H54 (cell line): Measurements from ENCODE around the gene OR2S2.
"Not testable (repeated sequence)": the region's sequence is repeated elsewhere in the genome, so short reads cannot be mapped to it uniquely, and the experiment has no call there.

Experiments
- DNase-seq: peaks from one replicate; pipeline ENCODE4 v3.0.0; 2011; ENCODE audit warnings: low spot score, mixed read lengths; ENCODE audit not compliant: insufficient read length
- FAIRE-seq: peaks from 3 replicates; lab custom pipeline; 2011; peaks lifted over from hg19 to GRCh38; lab: Jason Lieb, UNC
- POLR2A ChIP-seq: IDR thresholded peaks from 2 replicates; pipeline ENCODE4 v1.6.1; 2011; ENCODE audit warnings: low read depth, mild to moderate bottlenecking, low read length

OR2S2 gene, protein sequence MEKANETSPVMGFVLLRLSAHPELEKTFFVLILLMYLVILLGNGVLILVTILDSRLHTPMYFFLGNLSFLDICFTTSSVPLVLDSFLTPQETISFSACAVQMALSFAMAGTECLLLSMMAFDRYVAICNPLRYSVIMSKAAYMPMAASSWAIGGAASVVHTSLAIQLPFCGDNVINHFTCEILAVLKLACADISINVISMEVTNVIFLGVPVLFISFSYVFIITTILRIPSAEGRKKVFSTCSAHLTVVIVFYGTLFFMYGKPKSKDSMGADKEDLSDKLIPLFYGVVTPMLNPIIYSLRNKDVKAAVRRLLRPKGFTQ

GRCh38 chr9:35958104-35958837 is at the start of gene OR2S2:
TSS of gene OR2S2 (minus strand) at chr9:35958154. CDS start at chr9:35958098, 56 bp downstream.
- no peak for TF ChIP-seq POLR2A
- FAIRE-seq: no peak
- DNase-seq: no peak

DNA sequence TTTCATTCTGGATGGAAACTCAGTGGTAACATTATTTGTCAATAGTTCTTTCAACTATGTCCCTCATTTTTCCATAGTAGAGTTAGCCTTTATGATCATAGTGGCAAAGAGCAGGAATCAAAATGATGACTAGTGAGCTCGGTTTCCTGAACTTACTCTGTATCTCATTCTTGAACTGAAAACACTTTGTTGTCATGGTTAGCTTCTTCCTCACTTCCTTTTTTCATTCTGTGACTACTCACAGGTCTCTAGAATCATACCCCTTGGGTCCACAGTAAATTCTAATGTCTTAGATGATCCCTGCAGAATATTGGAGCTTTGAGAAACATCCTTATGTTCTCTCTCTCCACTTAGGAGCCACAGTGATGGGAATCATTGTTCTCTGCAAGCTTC is 49.4 kb upstream of the OR2S2 start:
- no peak for TF ChIP-seq POLR2A
- FAIRE-seq (no peak), DNase-seq (no peak)

DNA sequence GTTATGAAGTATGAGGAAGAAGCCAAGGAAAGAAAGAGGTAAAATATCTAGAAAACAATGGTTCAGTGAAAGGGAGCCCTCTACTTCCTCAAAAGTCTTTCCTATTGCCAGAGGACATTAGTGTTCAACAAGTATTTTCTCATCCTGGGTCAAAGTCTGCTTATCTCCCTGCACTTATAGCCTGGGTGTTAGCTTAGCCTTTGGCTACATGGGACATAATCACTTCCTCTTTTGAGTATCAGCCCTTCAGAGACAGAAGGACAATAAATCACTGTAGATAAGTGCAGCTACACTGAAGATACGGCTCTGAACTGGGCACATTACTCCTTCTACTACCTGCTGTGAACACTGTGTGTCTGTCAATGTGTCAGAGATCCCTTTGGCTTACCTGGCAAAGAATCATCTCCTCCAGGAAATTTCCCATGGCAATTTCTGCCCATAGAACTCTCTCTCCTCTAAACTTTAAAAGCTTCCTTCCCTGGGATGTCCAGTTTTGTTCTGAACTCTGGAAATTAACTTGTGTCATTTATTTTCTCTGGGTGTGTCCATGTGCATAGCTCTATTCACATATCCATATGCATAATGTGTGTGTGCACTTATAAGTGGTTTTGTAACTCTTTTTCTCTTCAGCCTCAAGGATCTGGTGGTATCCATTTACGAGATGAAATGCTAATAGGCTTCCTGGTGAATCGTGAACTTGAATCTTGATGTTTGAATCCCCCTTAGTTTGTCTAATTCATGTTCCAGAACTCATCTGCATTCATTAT is 48.8 kb upstream of the OR2S2 start:
- TF ChIP-seq POLR2A: no peak
- DNase-seq: no peak
- no peak for FAIRE-seq

- TF ChIP-seq POLR2A: no peak
- no peak for FAIRE-seq
- no peak for DNase-seq
Measured at GRCh38 chr9:36005891-36006290, 47.9 kb upstream of the OR2S2 start.

- no peak for TF ChIP-seq POLR2A
- FAIRE-seq (no peak), DNase-seq (no peak)
Measured at GRCh38 chr9:35998333-35998732, 40.4 kb upstream of the OR2S2 start.

GRCh38 chr9:35997016-35997415 is 39.1 kb upstream of the OR2S2 start:
- not testable (repeated sequence) for FAIRE-seq, DNase-seq

DNA sequence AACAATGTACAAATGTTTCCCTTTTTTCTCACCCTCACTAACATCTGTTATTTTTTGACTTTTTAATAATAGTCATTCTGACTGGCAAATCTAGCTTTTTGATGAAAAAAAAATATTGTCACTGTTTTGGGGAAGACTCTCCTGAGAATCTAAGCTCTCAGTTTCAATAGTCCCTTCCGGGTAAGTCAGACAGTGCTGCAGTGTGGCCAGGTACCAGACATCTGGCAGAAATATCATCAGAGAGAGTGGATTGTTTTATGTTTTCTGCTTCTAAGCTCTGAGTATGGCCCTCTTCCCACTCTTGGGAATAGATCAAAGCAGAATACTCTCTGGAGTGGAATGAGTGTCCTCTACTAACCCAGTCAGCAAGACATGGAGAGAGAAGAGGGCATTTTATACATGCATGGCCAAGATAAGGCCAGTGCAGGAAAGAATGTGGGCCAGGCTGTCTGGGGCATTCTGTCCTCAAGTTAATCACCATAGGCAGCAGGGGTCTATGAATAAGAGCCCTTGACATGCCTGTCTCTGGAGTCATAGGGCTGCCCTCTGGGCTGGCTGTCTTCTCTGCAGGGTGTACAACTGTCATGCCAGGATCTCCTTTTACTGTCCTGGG is 38.5 kb upstream of the OR2S2 start:
- no peak for DNase-seq
- FAIRE-seq: no peak
- no peak for TF ChIP-seq POLR2A

DNA sequence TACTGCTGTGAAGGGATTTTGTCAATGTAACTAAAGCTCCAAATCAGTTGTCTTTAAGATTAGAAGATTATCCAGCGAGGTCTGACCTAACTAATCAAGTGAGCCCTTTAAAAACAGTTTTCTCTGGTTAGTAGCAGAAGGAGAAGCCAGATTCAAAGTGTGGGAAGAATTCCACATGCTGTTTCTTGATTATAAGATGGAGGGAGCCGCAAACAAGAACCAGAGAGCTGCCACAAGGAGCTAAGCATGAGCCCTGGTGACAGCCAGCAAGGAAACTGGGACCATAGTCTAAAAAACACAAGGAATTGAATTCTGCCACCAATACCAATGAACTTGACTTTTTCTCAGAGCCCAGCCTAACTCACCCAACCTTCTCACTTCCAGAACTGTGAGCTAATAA is 37.0 kb upstream of the OR2S2 start:
- DNase-seq (no peak), FAIRE-seq (no peak)
- TF ChIP-seq POLR2A: no peak

DNA sequence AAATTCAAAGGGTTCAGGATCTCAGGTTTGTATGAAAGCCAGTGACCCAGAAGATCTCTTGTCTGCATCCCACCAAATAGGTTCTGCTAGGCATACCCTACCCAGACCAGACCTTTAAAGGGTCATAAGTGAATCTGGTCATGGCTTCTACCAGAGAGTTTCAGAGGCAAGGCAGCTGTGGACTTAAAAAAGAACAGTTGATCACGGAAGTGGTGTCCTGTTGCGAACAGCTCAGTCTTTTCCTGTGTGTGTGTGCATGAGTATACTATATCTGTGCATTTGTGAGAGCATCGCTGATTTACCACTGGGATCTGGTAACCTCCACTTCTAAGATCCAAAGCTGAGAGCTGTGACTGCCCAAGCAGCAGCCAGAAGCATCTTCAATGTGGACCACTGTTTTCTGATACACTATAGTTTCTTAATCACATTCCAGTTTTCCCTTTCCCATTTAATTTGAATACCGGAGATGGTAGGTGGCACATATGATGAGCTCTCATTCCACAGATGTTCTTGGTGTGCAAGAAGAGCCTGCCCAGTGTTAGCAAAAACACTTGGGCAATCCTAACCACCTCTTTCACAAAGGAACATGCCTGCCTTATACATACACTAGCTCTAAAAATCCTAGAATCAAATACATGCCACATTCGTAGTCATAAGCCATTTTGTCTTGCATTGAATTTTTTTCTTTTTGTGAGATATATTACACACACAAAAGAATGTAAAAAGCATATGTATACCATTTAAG is 36.2 kb upstream of the OR2S2 start:
- FAIRE-seq (no peak), DNase-seq (no peak)
- no peak for TF ChIP-seq POLR2A

DNA sequence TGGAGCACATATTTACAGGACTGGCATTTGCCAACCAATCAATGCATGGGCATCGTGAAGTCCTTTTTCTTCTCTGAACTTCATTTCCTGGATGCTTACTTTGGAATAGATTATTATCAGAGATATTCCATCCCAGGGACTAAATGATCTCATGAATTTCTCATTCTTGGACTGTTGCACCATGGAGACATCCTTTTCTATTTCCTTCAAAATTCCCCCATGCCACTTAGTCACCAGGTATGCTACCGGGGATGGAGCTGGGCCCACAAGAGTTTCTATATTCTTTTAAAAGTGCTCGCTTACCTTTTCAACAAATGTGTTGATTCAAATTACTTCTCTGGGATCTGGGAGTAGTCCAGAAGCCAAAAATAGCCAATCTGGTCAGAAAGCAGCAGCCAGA is 35.2 kb upstream of the OR2S2 start:
- FAIRE-seq, DNase-seq: not testable (repeated sequence)

DNA sequence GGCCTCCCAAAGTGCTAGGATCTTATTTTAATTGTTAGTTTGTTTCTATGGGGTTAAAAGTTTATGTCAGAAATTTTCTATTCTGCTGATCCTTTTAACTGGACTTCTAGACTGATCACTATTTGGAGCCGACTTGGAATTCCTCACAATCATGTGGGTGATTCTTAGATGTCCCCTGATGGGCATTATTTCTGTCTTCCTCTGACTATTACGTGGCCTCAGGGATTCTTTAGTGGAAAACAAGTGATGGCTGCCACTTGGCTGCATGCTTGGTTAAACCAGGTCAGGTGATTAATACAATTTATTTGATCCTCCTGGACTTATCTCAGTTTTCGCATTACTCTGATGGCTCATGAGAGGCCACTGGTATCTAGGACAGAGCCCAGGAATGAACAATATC is 32.2 kb upstream of the OR2S2 start:
- no peak for DNase-seq
- no peak for TF ChIP-seq POLR2A
- no peak for FAIRE-seq

GRCh38 chr9:35984021-35984420 is 26.1 kb upstream of the OR2S2 start:
- FAIRE-seq (no peak), DNase-seq (no peak)
- TF ChIP-seq POLR2A: no peak

DNA sequence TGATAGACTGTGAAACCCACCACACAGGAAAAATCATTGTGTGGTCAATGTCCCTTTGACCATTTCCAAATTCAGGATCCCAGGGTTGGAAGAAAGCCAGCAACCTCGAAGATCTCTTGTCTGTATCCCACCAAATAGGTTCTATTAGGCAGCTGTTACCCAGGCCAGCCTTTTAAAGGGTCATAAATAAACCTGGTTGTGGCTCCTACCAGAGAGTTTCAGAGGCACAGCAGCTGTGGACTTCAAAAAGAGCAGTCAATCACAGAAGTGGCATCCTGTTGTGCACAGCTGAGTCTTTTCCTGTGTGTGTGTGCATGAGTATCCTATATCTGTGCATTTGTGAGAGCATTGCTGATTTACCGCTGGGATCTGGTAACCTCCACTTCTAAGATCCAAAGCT is 23.7 kb upstream of the OR2S2 start:
- no peak for TF ChIP-seq POLR2A
- DNase-seq: no peak
- no peak for FAIRE-seq
